ENCODE measurements around the gene SLC15A1.

Gene SLC15A1

GRCh38 chr13:98650396-98651107 lies 101.9 kb downstream of the SLC15A1 start:
- no peak for TF ChIP-seq MAX (IDR thresholded peaks at IDR 0.05; ENCODE audit: low read depth, low read length)
- TF ChIP-seq CTCF (IDR thresholded peaks at IDR 0.05; ENCODE audit: low read depth, low read length) = no peak
- no peak for TF ChIP-seq MYC (IDR thresholded peaks at IDR 0.05; ENCODE audit: low read depth, low read length)
- TF ChIP-seq POLR2A (IDR thresholded peaks at IDR 0.05; ENCODE audit: extremely low read depth, insufficient read length) = no peak
- DNase-seq (ENCODE audit: low read depth) = peak; percentile 21
- H3K4me3 ChIP-seq (ENCODE audit: low read depth, low read length) = no peak overlapping the region

- TF ChIP-seq CTCF (IDR thresholded peaks at IDR 0.05; ENCODE audit: low read depth, low read length) (no peak), POLR2A (IDR thresholded peaks at IDR 0.05; ENCODE audit: extremely low read depth, insufficient read length) (no peak), MYC (IDR thresholded peaks at IDR 0.05; ENCODE audit: low read depth, low read length) (no peak), MAX (IDR thresholded peaks at IDR 0.05; ENCODE audit: low read depth, low read length) (no peak)
- DNase-seq (ENCODE audit: low read depth) = no peak
- H3K4me3 ChIP-seq (ENCODE audit: low read depth, low read length) = no peak overlapping the region
Measured at GRCh38 chr13:98649861-98650260, 102.6 kb downstream of the SLC15A1 start.

GRCh38 chr13:98648686-98649085 lies 103.8 kb downstream of the SLC15A1 start:
- TF ChIP-seq CTCF (IDR thresholded peaks at IDR 0.05; ENCODE audit: low read depth, low read length) (no peak), MYC (IDR thresholded peaks at IDR 0.05; ENCODE audit: low read depth, low read length) (no peak), MAX (IDR thresholded peaks at IDR 0.05; ENCODE audit: low read depth, low read length) (no peak), POLR2A (IDR thresholded peaks at IDR 0.05; ENCODE audit: extremely low read depth, insufficient read length) (no peak)
- no peak overlapping the region for H3K4me3 ChIP-seq (ENCODE audit: low read depth, low read length)
- DNase-seq (ENCODE audit: low read depth) = no peak

- TF ChIP-seq MAX (IDR thresholded peaks at IDR 0.05; ENCODE audit: low read depth, low read length) (no peak), CTCF (IDR thresholded peaks at IDR 0.05; ENCODE audit: low read depth, low read length) (no peak)
- H3K4me3 ChIP-seq (ENCODE audit: low read depth, low read length) = no peak overlapping the region
- DNase-seq (ENCODE audit: low read depth) = no peak
Measured at GRCh38 chr13:98648141-98648540, 104.3 kb downstream of the SLC15A1 start.

GRCh38 chr13:98647121-98647520 lies 105.4 kb downstream of the SLC15A1 start:
- no peak for DNase-seq (ENCODE audit: low read depth)
- no peak overlapping the region for H3K4me3 ChIP-seq (ENCODE audit: low read depth, low read length)
- TF ChIP-seq POLR2A (IDR thresholded peaks at IDR 0.05; ENCODE audit: extremely low read depth, insufficient read length) = no peak
- no peak for TF ChIP-seq CTCF (IDR thresholded peaks at IDR 0.05; ENCODE audit: low read depth, low read length)
- no peak for TF ChIP-seq MYC (IDR thresholded peaks at IDR 0.05; ENCODE audit: low read depth, low read length)
- no peak for TF ChIP-seq MAX (IDR thresholded peaks at IDR 0.05; ENCODE audit: low read depth, low read length)
